ENCODE measurements around the gene DEUP1.
A peak's percentile ranks its signal among the peaks of the same experiment; 100 is the strongest.

Gene DEUP1

GRCh38 chr11:93480256-93480655 lies 149.7 kb downstream of the DEUP1 start:
- no peak for DNase-seq (ENCODE audit: low read depth)

- no peak for DNase-seq (ENCODE audit: low read depth)
Measured at GRCh38 chr11:93480756-93481155, 150.2 kb downstream of the DEUP1 start.

GRCh38 chr11:93481279-93481678 lies 150.7 kb downstream of the DEUP1 start:
- no peak for DNase-seq (ENCODE audit: low read depth)

GRCh38 chr11:93481696-93482095 lies 151.2 kb downstream of the DEUP1 start:
- DNase-seq (ENCODE audit: low read depth): no peak

GRCh38 chr11:93482556-93482955 lies 152.0 kb downstream of the DEUP1 start:
- no peak for DNase-seq (ENCODE audit: low read depth)

- peak; percentile 40 for DNase-seq (ENCODE audit: low read depth)
Measured at GRCh38 chr11:93484716-93485115, 154.2 kb downstream of the DEUP1 start.

GRCh38 chr11:93485983-93486382 lies 155.4 kb downstream of the DEUP1 start:
- DNase-seq (ENCODE audit: low read depth): no peak

- no peak for DNase-seq (ENCODE audit: low read depth)
Measured at GRCh38 chr11:93487032-93487483, 156.5 kb downstream of the DEUP1 start.
